NCI-H187 treated with DMSO at 0.1 percent for 48 hours (cell line): ENCODE measurements around the gene KCNH6.

Experiments used
- DNase-seq: peaks from one replicate; lab custom pipeline; 2025; lab: John Stamatoyannopoulos, UW

KCNH6 gene

GRCh38 chr17:63552211-63552610 lies 29.1 kb downstream of the KCNH6 start:
- no peak for DNase-seq

- no peak for DNase-seq
Observed at GRCh38 chr17:63555500-63556156, 32.5 kb downstream of the KCNH6 start.

GRCh38 chr17:63557416-63557815 lies 34.3 kb downstream of the KCNH6 start:
- DNase-seq: no peak

GRCh38 chr17:63558441-63558840 lies 35.3 kb downstream of the KCNH6 start:
- DNase-seq: no peak

- no peak for DNase-seq
Observed at GRCh38 chr17:63561819-63562218, 38.7 kb downstream of the KCNH6 start.

- DNase-seq: no peak
Observed at GRCh38 chr17:63563339-63563738, 40.2 kb downstream of the KCNH6 start.

- no peak for DNase-seq
Observed at GRCh38 chr17:63564562-63564961, 41.4 kb downstream of the KCNH6 start.

- DNase-seq: no peak
Observed at GRCh38 chr17:63567229-63567628, 44.1 kb downstream of the KCNH6 start.

GRCh38 chr17:63568563-63568962 lies 45.4 kb downstream of the KCNH6 start:
- DNase-seq: no peak

- DNase-seq: no peak
Observed at GRCh38 chr17:63571632-63572310, 48.6 kb downstream of the KCNH6 start.

- no peak for DNase-seq
Observed at GRCh38 chr17:63573634-63574033, 50.5 kb downstream of the KCNH6 start.

- DNase-seq: no peak
Observed at GRCh38 chr17:63578027-63578768, 55.0 kb downstream of the KCNH6 start.

GRCh38 chr17:63578769-63579111 lies 55.6 kb downstream of the KCNH6 start:
- DNase-seq: no peak

GRCh38 chr17:63579633-63580032 lies 56.5 kb downstream of the KCNH6 start:
- DNase-seq: no peak

GRCh38 chr17:63587770-63588169 lies 64.6 kb downstream of the KCNH6 start:
- DNase-seq: no peak

GRCh38 chr17:63588797-63589196 lies 65.6 kb downstream of the KCNH6 start:
- no peak for DNase-seq

GRCh38 chr17:63589646-63590045 lies 66.5 kb downstream of the KCNH6 start:
- DNase-seq: no peak

GRCh38 chr17:63592797-63593196 lies 69.6 kb downstream of the KCNH6 start:
- DNase-seq: no peak

GRCh38 chr17:63595132-63595531 lies 72.0 kb downstream of the KCNH6 start:
- no peak for DNase-seq
